Hematopoietic multipotent progenitor cell treated with erythropoietin and hydrocortisone succinate and interleukin-3 and kit ligand, for 17 days (in vitro differentiated cells): ENCODE measurements around the gene TSPAN31.
A peak's percentile ranks its signal among the peaks of the same experiment; 100 is the strongest.

Experiments
- DNase-seq: peaks from one replicate; pipeline ENCODE4 v3.0.0-alpha.2; 2015; ENCODE audit warnings: low spot score

The TSPAN31 gene

DNA sequence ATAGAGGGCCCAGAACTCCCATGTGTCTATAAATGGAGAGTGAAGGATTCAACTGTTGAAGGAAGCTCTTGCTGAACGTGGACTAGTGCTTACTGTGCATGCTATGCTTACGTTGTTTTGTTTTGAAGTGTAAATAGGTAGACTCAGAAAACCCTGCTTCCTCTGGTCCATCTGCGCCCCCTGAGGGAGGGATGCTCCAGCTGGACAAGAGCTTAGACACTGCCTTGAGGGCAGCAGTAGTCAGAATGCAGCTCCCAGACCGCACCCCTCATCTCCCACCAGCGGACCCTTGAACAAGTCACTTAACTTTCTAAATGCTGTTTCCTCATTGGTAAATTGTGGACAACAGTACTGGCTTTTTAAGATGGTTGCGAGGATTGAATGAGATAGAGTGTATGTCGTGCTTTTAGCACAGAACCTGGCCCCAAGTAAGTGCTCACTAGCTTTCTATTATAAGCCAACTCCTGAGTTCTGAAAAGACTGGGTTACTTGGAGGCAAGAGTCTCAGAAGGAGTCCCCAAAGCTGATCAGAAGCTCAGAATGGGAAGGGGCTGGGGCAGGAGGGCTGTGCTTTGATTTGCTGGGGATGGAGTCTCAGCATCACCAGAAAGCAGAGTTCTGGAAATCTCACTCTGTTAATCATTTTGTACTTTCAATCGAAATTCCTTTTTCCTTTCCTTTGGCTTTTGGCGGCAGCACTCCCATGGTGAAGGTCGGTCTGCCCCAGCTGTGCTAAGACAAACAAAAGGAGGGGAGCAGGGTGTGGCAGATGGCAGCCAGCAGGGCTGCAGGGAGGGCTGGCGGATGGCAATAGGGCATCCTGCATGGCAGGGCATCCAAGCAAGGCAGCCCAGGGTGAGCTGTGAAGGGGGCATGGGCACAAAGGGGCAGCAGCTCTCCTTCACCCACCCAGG is 21.9 kb upstream of the TSPAN31 start:
- DNase-seq = no peak

DNA sequence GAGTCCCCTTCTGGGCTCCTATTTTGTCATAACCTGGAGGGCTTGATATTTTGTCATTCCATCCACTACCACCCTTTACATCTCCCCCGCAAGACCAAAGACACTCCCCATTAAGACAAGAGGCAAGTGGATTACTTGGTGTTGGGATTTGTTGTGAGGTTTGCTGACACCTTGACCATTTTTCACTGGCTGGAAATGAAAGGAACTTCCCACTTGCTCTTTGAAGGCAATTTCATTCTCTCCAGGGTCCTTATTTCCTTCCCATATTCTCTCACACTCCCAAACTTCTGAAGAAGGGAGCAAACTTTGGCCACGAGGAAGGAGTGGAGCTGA is 21.2 kb upstream of the TSPAN31 start:
- no peak for DNase-seq

DNA sequence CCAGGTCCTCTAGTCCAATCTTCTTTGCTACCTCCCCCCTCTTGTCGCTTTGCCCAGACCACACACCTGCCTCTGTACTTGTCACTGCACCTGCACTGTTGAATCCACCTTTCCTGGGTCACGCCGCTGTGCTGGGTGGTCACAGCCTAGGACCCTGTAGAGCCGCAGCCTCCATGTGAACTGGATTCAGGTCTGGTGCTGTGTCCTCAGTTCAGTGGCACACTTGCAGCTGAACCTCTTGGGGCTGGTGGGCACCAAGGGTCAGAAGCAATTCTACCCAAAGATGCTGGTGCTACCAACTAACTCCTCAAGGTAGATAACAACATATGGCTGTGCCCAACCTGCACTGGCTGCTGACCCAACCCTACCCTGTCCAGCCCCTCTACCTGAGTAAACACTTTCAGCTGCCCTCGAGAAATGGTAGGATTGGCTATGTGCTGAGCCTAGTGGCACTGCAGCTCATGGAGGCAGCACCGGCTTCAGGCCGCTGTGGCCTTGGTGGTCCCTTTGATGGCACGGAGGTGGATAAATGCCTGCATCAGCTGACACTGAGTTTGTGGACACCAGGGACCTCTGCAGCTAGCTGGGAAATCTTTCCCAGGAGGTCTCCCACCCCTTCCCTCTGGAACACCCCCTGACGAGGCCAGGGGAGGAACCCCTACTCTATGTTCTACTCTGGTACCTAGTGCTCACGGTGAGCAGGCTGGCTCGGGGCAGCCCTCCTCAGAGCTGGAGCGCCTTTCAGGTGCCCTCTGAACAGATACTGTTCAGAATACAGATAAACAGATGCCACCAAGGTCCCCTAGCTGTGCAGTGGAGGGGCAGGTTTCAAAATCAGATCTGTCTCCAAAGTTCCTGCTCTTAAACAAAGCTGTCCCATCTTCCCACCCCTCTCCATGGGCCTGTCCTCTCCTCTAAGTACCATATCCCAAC is 20.6 kb upstream of the TSPAN31 start:
- no peak for DNase-seq

DNA sequence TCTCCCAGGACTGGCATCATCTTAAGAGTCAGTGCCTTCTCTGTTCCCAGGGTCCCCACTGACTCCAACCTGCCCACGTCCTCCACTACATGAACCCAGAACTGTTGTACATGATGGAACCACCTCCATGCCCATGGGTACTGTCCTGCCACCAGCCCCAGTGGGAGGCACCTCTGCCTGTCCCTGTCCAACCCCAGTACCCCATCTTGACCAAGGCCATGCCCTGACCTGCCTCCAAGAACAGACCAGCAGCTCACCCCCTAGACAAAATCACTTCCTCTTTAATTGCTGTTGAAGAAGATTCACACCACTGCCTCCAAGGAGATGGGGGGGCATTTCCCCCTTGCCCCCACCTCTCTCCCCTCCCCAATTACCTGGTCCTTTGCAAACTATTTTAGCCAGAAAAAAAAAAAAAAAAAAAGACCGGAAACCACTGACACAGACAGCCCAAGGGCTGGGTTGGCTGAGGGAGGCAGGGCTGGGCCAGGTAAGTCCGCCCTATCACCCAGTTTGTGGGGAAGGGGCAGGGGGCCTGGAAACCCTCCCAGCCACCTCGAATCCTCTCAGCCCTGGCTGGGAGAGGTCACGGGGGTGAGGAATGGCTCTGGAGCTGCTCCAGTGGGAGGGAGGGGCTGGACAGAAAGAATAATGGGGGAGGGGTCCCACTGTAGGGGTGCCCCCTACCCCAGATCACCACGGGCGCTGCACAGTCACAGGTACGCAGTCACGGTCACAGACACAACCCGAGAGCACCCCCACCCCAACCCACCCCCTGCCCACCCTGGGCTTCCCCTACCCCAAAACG is 19.7 kb upstream of the TSPAN31 start:
- no peak for DNase-seq

DNA sequence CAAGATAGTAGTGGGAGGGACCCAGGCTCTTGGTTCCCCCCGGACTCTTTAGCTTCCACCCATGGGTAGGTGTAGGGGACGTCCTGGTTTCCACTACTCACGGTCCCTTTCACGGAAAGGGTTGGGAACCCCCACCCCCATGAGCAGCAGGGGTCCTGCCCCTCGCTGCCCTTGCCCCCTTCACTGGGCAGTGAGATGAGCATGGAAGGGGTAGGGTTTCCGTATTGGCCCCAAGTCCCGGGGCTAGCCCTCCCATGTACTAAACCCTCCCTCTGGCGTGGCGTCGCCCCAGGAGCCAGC is 19.0 kb upstream of the TSPAN31 start:
- no peak for DNase-seq

DNA sequence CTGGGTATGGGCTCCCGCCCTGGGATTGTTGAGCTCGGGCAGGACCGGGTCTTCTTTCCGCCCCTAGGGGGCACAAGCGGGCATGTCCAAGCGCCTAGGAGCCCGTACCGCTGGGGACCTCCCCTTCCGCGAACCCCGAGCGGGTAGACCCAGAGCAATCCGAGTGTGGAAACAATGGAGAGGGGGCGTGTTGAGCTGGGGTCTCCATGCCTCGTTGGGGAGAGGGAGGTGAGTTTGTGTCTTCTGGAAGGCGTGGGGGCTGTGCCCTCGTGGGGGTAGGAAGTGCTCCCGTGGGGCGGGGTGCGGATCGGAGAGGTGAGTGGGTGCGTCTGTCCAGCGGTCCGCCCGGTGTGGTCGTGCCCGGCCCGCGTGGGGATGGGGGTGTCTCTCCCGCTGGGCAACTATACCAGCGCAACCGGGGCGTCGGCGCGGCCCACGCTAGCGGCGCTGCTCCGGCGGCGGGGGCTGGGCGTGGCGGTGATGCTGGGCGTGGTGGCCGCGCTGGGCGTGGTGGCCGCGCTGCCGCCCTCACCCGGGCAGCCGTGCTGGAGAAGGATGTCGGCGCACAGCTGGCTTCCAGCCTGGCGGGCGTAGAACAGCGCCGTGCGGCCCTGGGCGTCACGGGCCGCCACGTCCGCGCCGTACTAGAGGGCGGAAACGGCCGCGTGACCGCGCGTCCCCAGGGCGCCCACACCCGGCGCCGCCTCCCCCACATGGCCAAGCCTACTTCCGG is 18.5 kb upstream of the TSPAN31 start:
- DNase-seq = peak; percentile 22

DNA sequence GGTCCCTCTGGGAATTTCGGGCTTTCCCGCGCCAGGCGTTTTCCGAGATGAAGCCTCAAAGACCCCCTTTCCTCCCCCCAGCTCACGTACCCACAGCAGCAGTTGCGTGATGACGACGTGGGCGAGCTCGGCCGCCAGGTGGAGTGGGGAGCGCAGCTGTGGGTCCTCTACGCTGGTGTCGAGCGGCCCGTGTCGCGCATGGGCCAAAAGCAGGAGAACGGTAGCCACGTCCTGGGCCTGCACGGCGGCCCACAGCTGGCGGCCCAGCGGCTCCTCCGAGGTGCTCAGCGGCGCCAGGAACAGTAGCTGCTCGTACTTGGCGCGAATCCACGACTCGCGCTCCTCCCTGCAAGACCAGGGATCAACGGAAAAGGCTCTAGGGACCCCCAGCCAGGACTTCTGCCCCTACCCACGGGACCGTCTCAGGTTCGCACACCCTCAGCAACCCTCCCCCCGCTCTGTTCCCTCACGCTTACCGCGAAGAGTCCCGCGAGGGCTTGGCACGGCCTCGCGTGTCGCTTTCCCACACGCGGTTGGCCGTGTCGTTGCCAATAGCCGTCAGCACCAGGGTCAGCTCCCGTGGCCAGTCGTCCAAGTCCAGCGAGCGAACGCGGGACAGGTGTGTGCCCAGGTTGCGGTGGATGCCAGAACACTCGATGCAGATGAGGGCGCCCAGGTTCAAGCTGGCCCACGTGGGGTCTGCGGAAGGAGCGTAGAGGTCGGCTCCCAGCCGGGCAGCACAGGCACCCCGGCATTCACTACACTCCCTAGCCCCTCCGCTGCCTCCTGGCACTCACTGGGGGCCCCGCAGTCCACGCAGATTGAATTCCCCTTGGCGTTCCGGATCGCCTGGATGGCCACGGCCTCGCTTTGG is 17.7 kb upstream of the TSPAN31 start:
- no peak for DNase-seq

DNA sequence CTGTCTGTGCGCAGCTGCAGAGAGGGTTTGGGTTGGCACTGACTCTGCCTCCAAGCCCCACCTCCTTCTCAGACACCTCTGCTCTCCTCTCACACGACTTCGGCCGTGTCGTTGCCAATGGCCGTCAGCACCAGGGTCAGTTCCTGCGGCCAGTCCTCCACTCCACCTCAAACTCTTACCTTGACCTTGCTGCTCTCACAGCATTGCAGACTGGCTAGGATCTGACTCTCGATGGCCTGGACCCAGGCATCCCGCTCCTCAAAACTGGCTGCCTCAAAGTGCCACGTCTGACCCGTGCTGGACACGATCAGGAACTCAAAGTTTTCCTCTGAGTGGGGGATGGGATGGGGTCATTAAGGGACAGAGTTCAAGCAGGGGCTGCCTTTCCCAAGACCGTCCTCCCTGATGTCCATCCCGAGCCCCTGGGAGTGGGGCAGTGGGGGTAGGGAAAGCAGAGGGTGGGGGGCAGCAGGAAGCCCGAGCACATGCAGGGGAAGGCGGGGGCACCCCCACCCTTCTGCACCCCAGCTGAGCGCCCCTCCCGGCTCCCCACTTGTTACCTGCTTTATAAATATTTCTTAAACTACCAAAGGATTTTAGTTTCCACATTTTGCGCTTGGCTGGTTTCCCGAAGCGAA is 17.0 kb upstream of the TSPAN31 start:
- DNase-seq = no peak

DNA sequence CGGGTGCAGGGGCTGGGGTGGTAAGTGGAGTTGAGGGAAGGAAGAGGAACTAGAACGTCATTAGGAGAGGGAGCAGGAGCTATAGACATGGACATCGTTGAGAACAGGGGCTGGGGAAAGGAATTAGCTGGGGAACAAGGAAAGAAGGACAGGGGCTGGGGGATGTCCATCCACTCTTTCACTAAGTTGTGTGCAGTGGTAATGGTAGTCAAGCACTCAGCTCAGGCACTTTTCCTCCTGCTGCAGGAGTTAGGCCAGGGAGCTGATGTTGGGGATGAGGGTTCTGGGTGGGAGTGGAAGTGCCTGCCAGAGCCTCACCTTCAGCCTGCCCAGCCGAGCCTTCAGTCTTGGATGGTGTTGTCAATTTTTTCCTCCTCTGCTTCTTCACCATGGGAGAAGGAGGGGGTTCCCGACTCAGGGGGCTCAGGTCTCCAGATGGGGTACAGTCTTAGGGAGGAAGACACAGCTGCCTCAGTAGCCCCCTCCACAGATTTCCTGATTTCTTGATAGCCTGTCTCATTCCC is 15.5 kb upstream of the TSPAN31 start:
- DNase-seq = no peak

DNA sequence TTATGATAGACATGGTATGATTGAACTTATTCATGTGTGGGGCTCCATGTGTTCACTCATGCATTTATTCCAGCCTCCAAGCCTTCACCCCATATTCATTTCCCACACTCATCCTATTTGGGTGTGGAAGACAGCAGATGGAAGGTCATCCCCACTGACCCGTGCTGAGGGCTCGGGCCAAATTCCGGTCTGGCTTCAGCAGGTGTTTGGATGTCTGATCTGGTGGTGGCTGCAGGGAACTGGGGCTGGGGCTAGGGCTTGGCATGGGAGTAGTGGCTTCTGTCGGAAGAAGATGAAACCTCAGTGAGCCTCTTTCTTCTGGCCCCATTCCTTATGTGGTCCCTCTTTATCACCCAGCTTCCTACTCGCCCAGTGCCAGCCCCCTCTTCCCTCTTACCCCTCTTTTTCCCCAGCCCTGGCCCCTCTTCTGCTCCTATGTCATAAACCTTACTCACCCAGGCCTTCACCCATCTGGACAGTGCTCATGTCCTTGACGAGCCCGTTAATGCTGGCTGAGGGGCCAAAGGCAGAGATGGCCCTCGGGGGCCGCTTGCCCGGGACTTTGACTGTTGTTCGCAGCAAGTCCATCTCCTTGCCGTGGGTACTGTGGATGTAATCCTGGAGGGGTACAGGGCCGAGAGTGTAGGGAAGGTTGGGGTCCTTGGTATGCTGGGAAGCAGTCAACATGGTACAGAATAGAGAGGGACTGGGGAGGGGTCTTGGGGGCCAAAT is 14.3 kb upstream of the TSPAN31 start:
- DNase-seq = no peak

DNA sequence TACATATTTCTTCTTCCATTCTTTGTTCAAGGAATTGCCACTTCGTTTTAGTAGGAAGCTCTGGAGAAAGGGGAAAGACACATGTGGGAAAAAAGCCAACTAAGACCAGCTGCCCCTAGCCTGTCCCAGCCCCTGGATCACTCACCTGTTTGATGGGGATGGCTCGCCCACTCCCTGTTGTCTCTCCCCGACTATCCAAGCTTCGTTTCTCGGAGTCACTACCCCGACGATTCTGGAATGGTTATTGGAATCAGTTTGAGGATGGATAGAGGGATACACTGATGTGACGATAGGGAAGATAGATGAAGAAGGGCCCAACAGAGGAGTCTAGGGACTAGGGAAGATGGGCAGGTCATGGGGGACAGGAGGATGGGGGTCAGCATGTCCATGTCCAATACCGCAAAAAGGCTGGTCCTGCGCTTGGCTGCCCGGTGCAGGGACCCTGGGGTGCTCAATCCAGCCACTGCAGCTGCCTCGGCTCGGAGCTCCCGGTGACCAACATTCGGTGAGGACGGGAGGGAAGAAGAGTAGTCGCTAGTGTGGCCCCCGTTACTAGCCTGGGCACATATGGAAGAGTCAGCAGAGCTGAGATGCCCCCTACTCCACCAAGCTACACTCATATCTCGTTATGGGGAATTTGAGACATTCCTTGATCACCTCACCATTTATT is 13.3 kb upstream of the TSPAN31 start:
- DNase-seq = no peak

DNA sequence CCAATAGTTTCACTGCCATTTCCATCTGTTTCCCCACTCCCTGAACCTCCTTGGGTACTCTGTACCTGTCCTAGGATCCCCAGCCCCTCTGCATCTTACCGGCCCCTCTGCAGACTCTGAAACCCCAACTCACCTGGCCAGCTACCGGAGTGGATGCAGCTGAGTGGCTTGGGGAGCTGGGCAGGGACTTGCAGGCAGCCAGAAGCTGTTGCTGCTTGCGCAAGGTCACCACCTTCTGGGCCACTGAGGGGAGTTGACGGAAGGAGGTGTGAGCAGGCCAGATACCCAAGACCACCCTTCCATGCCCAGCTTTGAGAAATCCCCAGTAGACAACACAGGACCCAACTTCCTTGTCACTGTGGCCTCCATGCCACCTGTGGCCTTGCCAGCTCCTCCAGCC is 12.6 kb upstream of the TSPAN31 start:
- no peak for DNase-seq

DNA sequence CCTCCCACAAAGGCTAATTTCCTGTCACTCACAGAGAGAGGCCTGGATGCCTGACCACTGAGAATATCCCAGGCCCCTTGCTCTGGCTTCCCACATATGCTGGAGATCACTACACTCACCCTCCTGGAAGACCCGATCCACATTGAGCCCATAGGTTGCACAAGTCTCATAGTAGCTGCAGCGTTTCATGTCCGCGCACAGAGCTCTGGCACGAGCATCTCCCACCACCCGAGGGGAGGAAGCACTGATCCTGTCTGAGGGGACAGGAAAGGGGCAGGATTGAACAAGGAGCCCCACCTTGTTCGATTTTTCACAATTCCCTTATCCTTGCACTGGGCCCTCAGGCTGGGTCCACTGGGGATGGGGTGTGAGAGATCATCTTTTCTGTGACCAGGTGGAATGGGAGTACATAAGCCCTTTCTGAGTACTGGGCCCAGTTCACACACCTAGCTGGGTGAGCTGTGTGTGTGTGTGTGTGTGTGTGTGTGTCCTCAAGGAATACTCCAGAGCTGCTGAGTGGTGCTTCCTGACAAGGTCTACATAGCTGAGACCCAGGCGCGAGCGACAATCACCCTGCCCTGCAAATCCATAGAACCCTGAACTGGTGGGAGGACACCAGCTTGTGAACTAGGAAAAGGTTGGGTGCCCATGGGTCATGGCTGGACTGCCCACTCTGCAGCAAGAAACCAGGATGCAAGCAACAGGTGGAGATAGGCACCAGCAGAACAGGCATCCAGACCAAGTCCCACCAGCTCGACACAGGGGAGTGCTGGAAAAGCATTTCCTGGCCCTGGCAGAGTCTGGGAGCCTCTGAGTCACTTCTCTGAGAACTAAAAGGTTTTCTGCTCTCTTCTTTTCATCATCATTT is 11.9 kb upstream of the TSPAN31 start:
- DNase-seq = no peak

DNA sequence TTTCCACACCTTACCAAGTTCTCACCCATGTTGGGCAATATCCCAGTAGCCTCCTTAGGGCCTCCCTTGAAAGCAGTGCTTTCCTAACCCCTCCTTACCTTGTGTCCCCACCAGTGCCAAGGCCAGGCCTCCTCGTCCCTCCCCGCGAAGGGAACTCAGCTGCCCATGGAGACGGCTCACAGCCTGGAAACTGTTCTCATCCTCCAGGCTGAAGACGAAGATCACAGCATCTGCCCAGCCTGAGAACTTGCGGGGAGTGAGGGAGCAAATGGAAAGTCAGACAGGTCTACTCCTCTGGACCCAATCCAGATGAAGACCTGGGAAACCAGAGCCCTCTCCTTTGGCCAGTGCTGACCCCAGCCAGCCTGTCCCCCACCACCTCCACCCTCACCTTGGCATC is 10.9 kb upstream of the TSPAN31 start:
- no peak for DNase-seq

DNA sequence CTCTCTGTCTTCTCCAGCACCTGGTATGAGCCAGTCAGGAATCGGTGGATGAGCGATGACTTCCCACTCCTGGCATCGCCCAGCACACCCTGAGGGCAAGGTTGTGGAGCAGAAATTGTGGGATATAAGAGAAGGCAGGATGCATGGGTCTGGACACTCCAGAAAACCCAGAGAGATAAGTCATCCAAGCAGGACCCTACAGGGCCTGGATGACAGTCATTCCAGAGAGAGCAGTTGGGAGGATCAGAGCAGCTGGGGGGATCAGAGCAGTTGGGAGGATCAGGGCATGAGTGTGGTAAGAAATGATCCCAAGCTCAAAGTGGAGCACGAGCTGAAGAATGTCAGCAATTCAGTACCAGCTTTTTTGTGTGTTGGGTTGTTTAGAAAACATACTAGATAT is 10.2 kb upstream of the TSPAN31 start:
- DNase-seq = no peak

DNA sequence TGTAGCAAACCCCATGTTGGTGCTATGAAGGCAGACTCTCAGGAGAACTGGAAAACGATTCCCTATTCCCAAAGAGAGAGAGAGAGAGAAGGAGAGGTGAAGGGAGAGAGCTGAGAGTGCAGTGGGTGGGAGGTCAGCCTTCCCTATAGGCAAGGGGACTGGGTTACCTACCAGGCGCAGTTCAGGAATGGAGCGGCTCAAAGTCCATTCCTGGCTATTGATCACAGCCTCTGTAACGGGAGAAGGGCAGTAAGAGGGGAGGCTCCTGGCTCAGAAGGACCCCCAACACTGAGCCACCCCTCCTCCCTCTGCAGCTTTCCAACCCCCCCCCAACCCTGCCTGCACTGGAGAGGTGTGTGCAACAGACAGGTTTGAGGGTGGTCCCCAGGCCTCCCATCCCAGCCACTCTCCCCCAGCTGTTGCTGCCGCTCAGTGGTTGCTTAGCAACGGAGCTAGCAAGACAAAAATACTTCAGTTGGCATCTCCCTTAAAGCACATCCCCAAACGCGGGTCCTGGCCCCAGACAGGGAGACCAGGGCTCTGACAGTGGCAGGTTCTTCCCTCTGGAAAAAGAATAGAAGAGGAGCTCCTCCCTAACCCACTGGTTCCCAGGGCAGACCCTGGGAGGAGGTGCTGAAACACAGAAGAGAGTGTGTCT is 9.5 kb upstream of the TSPAN31 start:
- DNase-seq = no peak
